Mammary epithelial cell (primary cell): ENCODE data around the gene RBM20.

Experiments used
- EZH2 ChIP-seq: IDR thresholded peaks from 2 replicates; pipeline ENCODE4 v1.6.1; 2012; ENCODE audit warnings: low read length, inconsistent platforms, borderline replicate concordance
- TF ChIP-seq, protein P1 (sequence below), 2 donors: IDR thresholded peaks in 1 of 2; conservative IDR thresholded peaks in 1 of 2; 2 replicates each; pipeline ENCODE4 v1.5.1; 2011 to 2012; ENCODE audit warnings: inconsistent platforms in 2 of 2, low read length in 2 of 2, mild to moderate bottlenecking in 2 of 2, control low read depth in 1 of 2, low read depth in 1 of 2; ENCODE audit not compliant: insufficient read depth in 1 of 2; ENCODE audit errors: extremely low read depth in 1 of 2

DNA sequence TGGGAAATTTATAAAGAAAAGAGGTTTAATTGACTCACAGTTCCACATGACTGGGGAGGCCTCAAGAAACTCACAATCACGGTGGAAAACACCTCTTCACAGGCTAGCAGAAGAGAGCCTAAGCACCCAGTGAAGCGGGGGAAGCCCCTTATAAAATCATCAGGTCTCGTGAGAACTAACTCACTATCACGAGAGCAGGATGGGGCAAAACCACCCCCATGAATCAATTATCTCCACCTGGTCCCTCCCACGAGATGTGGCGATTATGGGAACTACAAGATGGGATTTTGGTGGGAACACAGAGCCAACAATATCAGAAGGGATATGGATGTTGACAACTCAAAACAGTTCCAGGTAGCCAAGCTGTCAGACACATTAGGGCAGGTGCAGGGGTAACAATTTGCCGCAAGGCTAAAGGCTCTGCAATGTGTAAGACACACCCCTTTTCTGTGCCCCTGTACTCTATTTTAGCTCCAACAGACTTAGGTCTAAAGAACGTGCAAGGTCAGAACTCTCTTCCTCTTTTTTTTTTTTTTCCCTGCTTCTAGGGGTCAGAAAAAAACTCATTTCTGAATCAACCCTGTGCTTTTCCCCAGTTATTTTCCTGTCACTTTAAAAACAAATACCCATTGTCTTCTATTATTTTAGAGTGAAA lies 30.7 kb upstream of the RBM20 start:
- no peak for TF ChIP-seq EZH2
- TF ChIP-seq, protein P1, sequence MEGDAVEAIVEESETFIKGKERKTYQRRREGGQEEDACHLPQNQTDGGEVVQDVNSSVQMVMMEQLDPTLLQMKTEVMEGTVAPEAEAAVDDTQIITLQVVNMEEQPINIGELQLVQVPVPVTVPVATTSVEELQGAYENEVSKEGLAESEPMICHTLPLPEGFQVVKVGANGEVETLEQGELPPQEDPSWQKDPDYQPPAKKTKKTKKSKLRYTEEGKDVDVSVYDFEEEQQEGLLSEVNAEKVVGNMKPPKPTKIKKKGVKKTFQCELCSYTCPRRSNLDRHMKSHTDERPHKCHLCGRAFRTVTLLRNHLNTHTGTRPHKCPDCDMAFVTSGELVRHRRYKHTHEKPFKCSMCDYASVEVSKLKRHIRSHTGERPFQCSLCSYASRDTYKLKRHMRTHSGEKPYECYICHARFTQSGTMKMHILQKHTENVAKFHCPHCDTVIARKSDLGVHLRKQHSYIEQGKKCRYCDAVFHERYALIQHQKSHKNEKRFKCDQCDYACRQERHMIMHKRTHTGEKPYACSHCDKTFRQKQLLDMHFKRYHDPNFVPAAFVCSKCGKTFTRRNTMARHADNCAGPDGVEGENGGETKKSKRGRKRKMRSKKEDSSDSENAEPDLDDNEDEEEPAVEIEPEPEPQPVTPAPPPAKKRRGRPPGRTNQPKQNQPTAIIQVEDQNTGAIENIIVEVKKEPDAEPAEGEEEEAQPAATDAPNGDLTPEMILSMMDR (conservative IDR thresholded peaks at IDR 0.05 in 1 of 2, IDR thresholded peaks at IDR 0.05 in 1 of 2; ENCODE audit: extremely low read depth in 1 of 2, insufficient read depth in 1 of 2, low read depth in 1 of 2, low read length in 2 of 2), result no peak
